ENCODE results near the gene GJD3.
A peak's percentile ranks its signal among the peaks of the same experiment; 100 is the strongest.

GJD3 gene

GRCh38 chr17:40338941-40339649 is 25.4 kb downstream of the GJD3 start:
- DNase-seq, result peak; percentile 61

GRCh38 chr17:40338058-40338457 is 26.5 kb downstream of the GJD3 start:
- no peak for DNase-seq

- no peak for DNase-seq
Measured at GRCh38 chr17:40337351-40337750, 27.2 kb downstream of the GJD3 start.

- no peak for DNase-seq
Measured at GRCh38 chr17:40335620-40336019, 28.9 kb downstream of the GJD3 start.

GRCh38 chr17:40333781-40334448 is 30.6 kb downstream of the GJD3 start:
- no peak for DNase-seq

- peak; percentile 92 for DNase-seq
Measured at GRCh38 chr17:40331743-40332641, 32.5 kb downstream of the GJD3 start.

GRCh38 chr17:40330850-40331470 is 33.6 kb downstream of the GJD3 start:
- no peak for DNase-seq

- peak; percentile 40 for DNase-seq
Measured at GRCh38 chr17:40329839-40330794, 34.4 kb downstream of the GJD3 start.

- DNase-seq, result no peak
Measured at GRCh38 chr17:40328386-40328766, 36.2 kb downstream of the GJD3 start.

- DNase-seq, result peak; percentile 78
Measured at GRCh38 chr17:40327735-40328385, 36.7 kb downstream of the GJD3 start.

- DNase-seq, result no peak
Measured at GRCh38 chr17:40327244-40327729, 37.2 kb downstream of the GJD3 start.

- DNase-seq, result no peak
Measured at GRCh38 chr17:40326832-40327199, 37.7 kb downstream of the GJD3 start.

GRCh38 chr17:40326014-40326831 is 38.3 kb downstream of the GJD3 start:
- DNase-seq, result peak; percentile 41

- peak; percentile 25 for DNase-seq
Measured at GRCh38 chr17:40325156-40326013, 39.2 kb downstream of the GJD3 start.

- peak; percentile 73 for DNase-seq
Measured at GRCh38 chr17:40323391-40324381, 40.9 kb downstream of the GJD3 start.

- peak; percentile 82 for DNase-seq
Measured at GRCh38 chr17:40322358-40323315, 41.9 kb downstream of the GJD3 start.

GRCh38 chr17:40321961-40322357 is 42.6 kb downstream of the GJD3 start:
- peak; percentile 74 for DNase-seq

Data from right hindlimb (tissue), 1 donor.